GM12872 (cell line): ENCODE data around the gene RASA1.

Experiments used
- CTCF ChIP-seq: IDR thresholded peaks from 3 replicates; pipeline ENCODE4 v1.5.1; 2011; ENCODE audit warnings: low read depth, mild to moderate bottlenecking, low read length, moderate library complexity; ENCODE audit not compliant: insufficient read depth

RASA1 gene

GRCh38 chr5:87408204-87408603 is 140.5 kb downstream of the RASA1 start:
- no peak for TF ChIP-seq CTCF

GRCh38 chr5:87410931-87411330 is 143.2 kb downstream of the RASA1 start:
- no peak for TF ChIP-seq CTCF

- no peak for TF ChIP-seq CTCF
Measured at GRCh38 chr5:87411586-87411972, 143.9 kb downstream of the RASA1 start.

GRCh38 chr5:87411973-87412629 is 144.4 kb downstream of the RASA1 start:
- no peak for TF ChIP-seq CTCF

GRCh38 chr5:87412630-87413342 is 145.1 kb downstream of the RASA1 start, which contains the start of gene CCNH:
Gene CCNH (minus strand): TSS chr5:87412930. CDS start chr5:87412794, 136 bp downstream.
- no peak for TF ChIP-seq CTCF

- no peak for TF ChIP-seq CTCF
Measured at GRCh38 chr5:87413343-87413645, 145.6 kb downstream of the RASA1 start.

- TF ChIP-seq CTCF = no peak
Measured at GRCh38 chr5:87418506-87418905, 150.8 kb downstream of the RASA1 start.
